ENCODE results near the gene SPATA3. TPM values are rescaled to one million over a fixed set of nuclear protein-coding genes. Genes with fewer than 3 reads are reported as not detected.

Gene SPATA3
- total and polyA plus RNA-seq, 2 of the 13 experiments (the other 11 are each of a cell fraction or from before 2014, with no cell fraction given) = not detected

DNA sequence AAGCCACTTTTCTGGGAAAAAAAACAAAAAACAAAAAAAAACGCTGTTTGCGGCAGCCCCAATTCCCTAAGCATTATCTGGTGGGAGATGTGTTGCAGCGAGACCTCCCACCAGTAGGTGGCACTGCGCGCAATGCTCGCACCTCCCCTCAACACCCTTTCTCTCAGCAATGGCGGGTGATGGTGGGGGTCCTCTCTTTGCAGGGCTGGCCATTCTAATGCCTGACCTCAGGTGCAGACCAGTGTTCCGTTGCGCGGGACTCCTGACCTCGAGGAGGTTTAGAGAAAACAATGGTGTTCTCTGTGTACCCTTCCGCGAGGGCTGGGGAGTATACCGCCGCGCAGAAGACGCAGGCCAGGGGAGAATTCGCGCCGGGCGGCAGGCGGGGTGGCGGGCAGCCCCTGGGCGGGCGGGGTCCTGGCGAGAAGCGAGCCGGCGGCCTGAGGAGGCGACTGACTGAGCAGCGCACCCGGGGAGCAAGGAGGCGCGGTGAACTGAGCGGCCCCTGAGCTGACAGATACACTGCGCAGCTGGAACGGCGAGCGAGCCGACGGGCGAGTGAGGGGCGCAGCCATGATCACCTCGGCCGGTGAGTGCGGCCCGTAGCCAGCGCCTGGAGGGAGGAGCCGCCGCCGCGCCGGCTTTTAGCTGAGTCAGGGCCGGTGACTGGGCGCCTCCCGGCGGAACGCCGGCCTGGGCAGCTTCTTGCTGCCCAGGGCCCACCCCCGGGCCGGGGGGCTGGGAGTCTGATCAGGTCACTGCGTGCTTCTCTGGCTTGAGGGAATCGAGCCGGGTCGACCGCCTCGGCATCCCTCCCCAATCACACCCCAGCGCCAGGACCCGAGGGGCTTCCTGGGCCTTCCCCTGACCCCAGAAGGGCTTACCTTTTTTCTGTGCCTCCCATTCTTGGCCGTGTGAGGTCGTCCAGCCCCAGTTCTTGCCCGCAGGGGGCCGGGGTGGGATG is 60.8 kb downstream of the SPATA3 start, which contains the start of gene PSMD1 (continued):
- 0 out of 2 replicates have a peak, but pooled peaks have one; percentile 42 for TF ChIP-seq SP140L (CRISPR knock-in tag; IDR thresholded peaks at IDR 0.05; ENCODE audit: borderline replicate concordance)
- peak; percentile 74 for TF ChIP-seq ZNF687 (CRISPR knock-in tag; IDR thresholded peaks at IDR 0.05)
- TF ChIP-seq ZBTB33 (CRISPR knock-in tag; IDR thresholded peaks at IDR 0.05) = peak; percentile 76
- TF ChIP-seq ZNF235 (CRISPR knock-in tag; IDR thresholded peaks at IDR 0.05; ENCODE audit: borderline replicate concordance) = peak; percentile 96; the same call in 1 of the 2 replicates
- no peak for TF ChIP-seq GPN1 (CRISPR knock-in tag; IDR thresholded peaks at IDR 0.05; ENCODE audit: borderline replicate concordance)
- TF ChIP-seq NFIB (CRISPR knock-in tag; IDR thresholded peaks at IDR 0.05; ENCODE audit: borderline replicate concordance) = no peak
- TF ChIP-seq ZNF333 (CRISPR knock-in tag; IDR thresholded peaks at IDR 0.05; ENCODE audit: borderline replicate concordance) = 0 out of 2 replicates have a peak, but pooled peaks have one; percentile 95
- peak; percentile 51 for TF ChIP-seq CREB1 (IDR thresholded peaks at IDR 0.05)
- TF ChIP-seq CREB1 (CRISPR knock-in tag; IDR thresholded peaks at IDR 0.05) = peak; percentile 65; the same call in 1 of the 2 replicates
- TF ChIP-seq NKX3-1 (CRISPR knock-in tag; IDR thresholded peaks at IDR 0.05) = no peak
- TF ChIP-seq PAF1 (CRISPR knock-in tag; IDR thresholded peaks at IDR 0.05) = no peak
- TF ChIP-seq SP2 (CRISPR knock-in tag; IDR thresholded peaks at IDR 0.05) = peak; percentile 9; the same call in 1 of the 2 replicates
- TF ChIP-seq, protein P1, sequence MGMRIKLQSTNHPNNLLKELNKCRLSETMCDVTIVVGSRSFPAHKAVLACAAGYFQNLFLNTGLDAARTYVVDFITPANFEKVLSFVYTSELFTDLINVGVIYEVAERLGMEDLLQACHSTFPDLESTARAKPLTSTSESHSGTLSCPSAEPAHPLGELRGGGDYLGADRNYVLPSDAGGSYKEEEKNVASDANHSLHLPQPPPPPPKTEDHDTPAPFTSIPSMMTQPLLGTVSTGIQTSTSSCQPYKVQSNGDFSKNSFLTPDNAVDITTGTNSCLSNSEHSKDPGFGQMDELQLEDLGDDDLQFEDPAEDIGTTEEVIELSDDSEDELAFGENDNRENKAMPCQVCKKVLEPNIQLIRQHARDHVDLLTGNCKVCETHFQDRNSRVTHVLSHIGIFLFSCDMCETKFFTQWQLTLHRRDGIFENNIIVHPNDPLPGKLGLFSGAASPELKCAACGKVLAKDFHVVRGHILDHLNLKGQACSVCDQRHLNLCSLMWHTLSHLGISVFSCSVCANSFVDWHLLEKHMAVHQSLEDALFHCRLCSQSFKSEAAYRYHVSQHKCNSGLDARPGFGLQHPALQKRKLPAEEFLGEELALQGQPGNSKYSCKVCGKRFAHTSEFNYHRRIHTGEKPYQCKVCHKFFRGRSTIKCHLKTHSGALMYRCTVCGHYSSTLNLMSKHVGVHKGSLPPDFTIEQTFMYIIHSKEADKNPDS (CRISPR knock-in tag; IDR thresholded peaks at IDR 0.05) = no peak
- no peak for TF ChIP-seq ZIK1 (CRISPR knock-in tag; IDR thresholded peaks at IDR 0.05; ENCODE audit: borderline replicate concordance, low read depth)
- 0 out of 2 replicates have a peak, but pooled peaks have one; percentile 44 for TF ChIP-seq HHEX (CRISPR knock-in tag; IDR thresholded peaks at IDR 0.05)
- TF ChIP-seq, protein P2, sequence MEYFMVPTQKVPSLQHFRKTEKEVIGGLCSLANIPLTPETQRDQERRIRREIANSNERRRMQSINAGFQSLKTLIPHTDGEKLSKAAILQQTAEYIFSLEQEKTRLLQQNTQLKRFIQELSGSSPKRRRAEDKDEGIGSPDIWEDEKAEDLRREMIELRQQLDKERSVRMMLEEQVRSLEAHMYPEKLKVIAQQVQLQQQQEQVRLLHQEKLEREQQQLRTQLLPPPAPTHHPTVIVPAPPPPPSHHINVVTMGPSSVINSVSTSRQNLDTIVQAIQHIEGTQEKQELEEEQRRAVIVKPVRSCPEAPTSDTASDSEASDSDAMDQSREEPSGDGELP (IDR thresholded peaks at IDR 0.05; ENCODE audit: borderline replicate concordance, low read depth) = peak; percentile 46; the same call in 1 of the 2 replicates
- peak; percentile 96 for TF ChIP-seq ZFY (CRISPR knock-in tag; IDR thresholded peaks at IDR 0.05)
- TF ChIP-seq ISX (CRISPR knock-in tag; conservative IDR thresholded peaks at IDR 0.05) = no peak
- TF ChIP-seq FLYWCH1 (CRISPR knock-in tag; IDR thresholded peaks at IDR 0.05) = no peak
